H1 (cell line): ENCODE data around the gene ZNF362. TPM values are rescaled to one million over a fixed set of nuclear protein-coding genes. Genes with fewer than 3 reads are reported as not detected.

Source experiments
- CTCF ChIA-PET: fragments of 300-600 bp; sonication (Branson Sonifier 250); formaldehyde crosslinking; loops from one replicate; lab custom pipeline; 2021; ENCODE audit not compliant: partially characterized antibody; lab: Charles Lee
- POLR2A ChIA-PET: fragments of 300-600 bp; sonication (Branson Sonifier 250); formaldehyde crosslinking; loops from one replicate; lab custom pipeline; 2021; ENCODE audit warnings: inconsistent platforms; ENCODE audit not compliant: partially characterized antibody; lab: Charles Lee
- DNase-seq, 2 experiments: peaks; one replicate each; pipeline versions ENCODE4 v3.0.0 to v3.0.0-alpha.2; 2010 to 2022; ENCODE audit warnings: low spot score in 2 of 2, low read depth in 1 of 2, mixed read lengths in 1 of 2
- FAIRE-seq: peaks from 2 replicates; lab custom pipeline; 2011; peaks lifted over from hg19 to GRCh38; lab: Jason Lieb, UNC
- H2AFZ ChIP-seq: 2 replicates; pipeline ENCODE4 v1.8.1; 2012; ENCODE audit warnings: low read length, inconsistent platforms
- H2AK5ac ChIP-seq: 2 replicates; pipeline ENCODE4 v1.6.1; 2013; ENCODE audit warnings: low read depth, low read length
- H2BK120ac ChIP-seq: replicated peaks from 2 replicates; pipeline ENCODE3; 2013; ENCODE audit warnings: low read depth, low read length, inconsistent platforms
- H2BK12ac ChIP-seq: 2 replicates; pipeline ENCODE4 v1.6.1; 2013; ENCODE audit warnings: low read depth, low read length
- H2BK15ac ChIP-seq: 2 replicates; pipeline ENCODE4 v1.6.1; 2013; ENCODE audit warnings: low read length
- H2BK20ac ChIP-seq: 2 replicates; pipeline ENCODE4 v1.6.1; 2013; ENCODE audit warnings: low read length
- H2BK5ac ChIP-seq: 2 replicates; pipeline ENCODE4 v1.6.1; 2013; ENCODE audit warnings: low read depth, low read length
- H3K14ac ChIP-seq: 2 replicates; pipeline ENCODE4 v1.6.1; 2013; ENCODE audit warnings: inconsistent platforms; ENCODE audit not compliant: insufficient read length
- H3K18ac ChIP-seq: 2 replicates; pipeline ENCODE4 v1.6.1; 2013; ENCODE audit warnings: low read length; ENCODE audit errors: extremely low read depth
- H3K23ac ChIP-seq: 2 replicates; pipeline ENCODE4 v1.6.1; 2013; ENCODE audit warnings: inconsistent platforms; ENCODE audit not compliant: insufficient read length
- H3K23me2 ChIP-seq: 2 replicates; pipeline ENCODE4 v1.6.1; 2013; ENCODE audit warnings: low read depth, low read length
- H3K27ac ChIP-seq: 2 replicates; pipeline ENCODE4 v1.6.1; 2011; ENCODE audit warnings: low read depth, low read length, inconsistent platforms
- H3K27me3 ChIP-seq, 4 experiments: replicated peaks in 1 of 4; 1 replicate in 1 of 4; 2 replicates in 3 of 4; pipeline versions ENCODE4 v1.6.1 to v1.8.1; 2011 to 2013; ENCODE audit warnings: low read length in 3 of 4, mild to moderate bottlenecking in 3 of 4, inconsistent platforms in 2 of 4, mixed read lengths in 2 of 4, moderate library complexity in 1 of 4; ENCODE audit not compliant: control insufficient read depth in 3 of 4, insufficient read depth in 3 of 4; ENCODE audit errors: extremely low read depth in 1 of 4
- H3K36me3 ChIP-seq, 4 experiments: 2 replicates each; pipeline versions ENCODE4 v1.6.1 to v1.8.1; 2011 to 2013; ENCODE audit warnings: mild to moderate bottlenecking in 4 of 4, low read length in 3 of 4, moderate library complexity in 2 of 4, control low read depth in 1 of 4, inconsistent platforms in 1 of 4; ENCODE audit not compliant: insufficient read depth in 4 of 4, control insufficient read depth in 2 of 4
- H3K4ac ChIP-seq: replicated peaks from 2 replicates; pipeline ENCODE3; 2013; ENCODE audit warnings: low read length, low read depth, mixed read lengths, inconsistent platforms; ENCODE audit not compliant: insufficient read length
- H3K4me1 ChIP-seq, 4 experiments: replicated peaks in 1 of 4; 1 replicate in 1 of 4; 2 replicates in 3 of 4; pipeline versions ENCODE4 v1.6.1 to v1.8.1; 2011 to 2013; ENCODE audit warnings: low read length in 3 of 4, inconsistent platforms in 2 of 4, mixed read lengths in 1 of 4; ENCODE audit not compliant: insufficient read depth in 4 of 4, control insufficient read depth in 3 of 4
- H3K4me2 ChIP-seq, 2 experiments: 2 replicates each; pipeline versions ENCODE4 v1.6.1 to v1.8.1; 2011 to 2013; ENCODE audit warnings: low read depth in 2 of 2, low read length in 2 of 2, control low read depth in 1 of 2, inconsistent platforms in 1 of 2, mild to moderate bottlenecking in 1 of 2; ENCODE audit not compliant: insufficient read depth in 1 of 2
- H3K4me3 ChIP-seq, 4 experiments: fragments of 200-600, 300-600 bp in 1 of 4; sonication (generic), shearing (Covaris generic), sonication (Bioruptor Twin) in 1 of 4; 2 replicates each; pipeline versions ENCODE4 v1.5.1 to v1.8.1; 2011 to 2016; ENCODE audit warnings: low read length in 4 of 4, low read depth in 3 of 4, control low read depth in 2 of 4, inconsistent platforms in 2 of 4, mild to moderate bottlenecking in 2 of 4, mixed read lengths in 1 of 4, moderate library complexity in 1 of 4; ENCODE audit not compliant: insufficient read depth in 2 of 4; ENCODE audit errors: extremely low read depth in 1 of 4
- H3K56ac ChIP-seq: replicated peaks from 2 replicates; pipeline ENCODE3; 2013; ENCODE audit warnings: low read depth, mild to moderate bottlenecking, mixed read lengths, low read length, inconsistent platforms; ENCODE audit not compliant: insufficient read length
- H3K79me1 ChIP-seq: 2 replicates; pipeline ENCODE4 v1.6.1; 2013; ENCODE audit warnings: low read depth, low read length, control low read depth
- H3K79me2 ChIP-seq, 2 experiments: 2 replicates each; pipeline versions ENCODE4 v1.6.1 to v1.8.1; 2012 to 2013; ENCODE audit warnings: low read length in 2 of 2, mild to moderate bottlenecking in 2 of 2, inconsistent platforms in 1 of 2; ENCODE audit not compliant: insufficient read depth in 2 of 2, control insufficient read depth in 1 of 2
- H3K9ac ChIP-seq, 4 experiments: replicated peaks in 1 of 4; 1 replicate in 1 of 4; 2 replicates in 3 of 4; pipeline versions ENCODE4 v1.6.1 to v1.8.1; 2011 to 2013; ENCODE audit warnings: low read depth in 3 of 4, low read length in 3 of 4, control low read depth in 2 of 4, mild to moderate bottlenecking in 2 of 4, moderate library complexity in 2 of 4, inconsistent platforms in 1 of 4; ENCODE audit errors: extremely low read depth in 1 of 4
- H3K9me3 ChIP-seq, 2 experiments: 2 replicates each; pipeline versions ENCODE4 v1.6.1 to v1.8.1; 2012 to 2013; ENCODE audit warnings: mild to moderate bottlenecking in 2 of 2, moderate library complexity in 2 of 2, control low read depth in 1 of 2, inconsistent platforms in 1 of 2, low read depth in 1 of 2, low read length in 1 of 2, mixed read lengths in 1 of 2; ENCODE audit not compliant: insufficient read depth in 2 of 2
- H4K20me1 ChIP-seq, 2 experiments: replicated peaks in 1 of 2; 2 replicates each; pipeline versions ENCODE3 to v1.8.1; 2011 to 2013; ENCODE audit warnings: inconsistent platforms in 2 of 2, low read length in 2 of 2, mild to moderate bottlenecking in 1 of 2; ENCODE audit not compliant: insufficient read depth in 2 of 2, control insufficient read depth in 1 of 2
- H4K5ac ChIP-seq: 2 replicates; pipeline ENCODE4 v1.6.1; 2013; ENCODE audit warnings: low read length, low read depth, mixed read lengths, inconsistent platforms; ENCODE audit not compliant: insufficient read length
- H4K8ac ChIP-seq: 2 replicates; pipeline ENCODE4 v1.8.0; 2013; ENCODE audit warnings: mild to moderate bottlenecking, moderate library complexity, low read length, inconsistent platforms; ENCODE audit not compliant: insufficient read depth; ENCODE audit errors: extremely low read depth
- H4K91ac ChIP-seq: replicated peaks from 2 replicates; pipeline ENCODE3; 2013; ENCODE audit warnings: low read length, mixed read lengths, inconsistent platforms; ENCODE audit not compliant: insufficient read length
- ATF2 ChIP-seq: IDR thresholded peaks from 2 replicates; pipeline ENCODE4 v1.6.1; 2012; ENCODE audit warnings: low read length, inconsistent platforms
- GTF2F1 ChIP-seq: IDR thresholded peaks from 2 replicates; pipeline ENCODE4 v1.6.1; 2012; ENCODE audit warnings: low read depth, low read length, improper control_type of control experiment, borderline replicate concordance
- HDAC2 ChIP-seq, 2 experiments: fragments of 300-600 bp in 1 of 2; sonication (generic) in 1 of 2; IDR thresholded peaks; 2 replicates each; pipeline ENCODE4 v1.6.1; 2011 to 2012; ENCODE audit warnings: low read depth in 2 of 2, low read length in 2 of 2, mild to moderate bottlenecking in 2 of 2, moderate library complexity in 2 of 2, borderline replicate concordance in 1 of 2, inconsistent platforms in 1 of 2
- POLR2AphosphoS5 ChIP-seq: IDR thresholded peaks from 2 replicates; pipeline ENCODE4 v1.6.1; 2011; ENCODE audit warnings: low read depth, low read length
- SAP30 ChIP-seq: fragments of 300-600 bp; sonication (generic); IDR thresholded peaks from 2 replicates; pipeline ENCODE4 v1.7.1; 2012; ENCODE audit warnings: low read length, moderate library complexity, mild to moderate bottlenecking, inconsistent platforms; ENCODE audit not compliant: insufficient read depth, insufficient replicate concordance
- SP1 ChIP-seq: IDR thresholded peaks from 2 replicates; pipeline ENCODE4 v1.6.1; 2011; ENCODE audit warnings: low read depth, low read length
- WGBS, 2 experiments: shearing (Covaris generic) in 1 of 2; methylation state at CpG; one replicate each; pipeline versions ENCODE4 v1.1.6 to v1.1.7; 2013 to 2015; ENCODE audit warnings: low lambda C conversion rate in 2 of 2, mixed read lengths in 2 of 2, inconsistent platforms in 1 of 2, low coverage in 1 of 2, missing lambda C conversion rate in 1 of 2; ENCODE audit not compliant: insufficient replicate concordance in 2 of 2, insufficient coverage in 1 of 2, insufficient read length in 1 of 2; ENCODE audit errors: extremely low coverage in 1 of 2, missing lambda C conversion rate in 1 of 2; 5-methylcytosine and 5-hydroxymethylcytosine counted together
- polyA plus RNA-seq, 7 experiments: library from polyadenylated mRNA; depleted of rRNA in 3 of 7; stranded (reverse) in 5 of 7; unstranded in 2 of 7; fragments of >200 nt in 5 of 7; fragments of 200-250 nt in 2 of 7; gene quantifications; 1 replicate in 5 of 7; 2 replicates in 1 of 7; 4 replicates in 1 of 7; pipeline versions ENCODE4 v1.2.1 to v1.2.3, GENCODE V29; 2011 to 2013; ENCODE audit warnings: missing spikeins in 2 of 7, mixed read lengths in 2 of 7
- total RNA-seq: library from RNA; stranded (reverse); fragmentation: NEBNext Ultra II Directional; extraction: Animal tissue kit (Norgen Biotek cat#: 25700); gene quantifications from 2 replicates; pipeline ENCODE4 v1.2.1, GENCODE V29; 2021

Gene ZNF362
- total and polyA plus RNA-seq, 2 of the 8 experiments (the other 6 are each of a cell fraction or from before 2014, with no cell fraction given) = 24.2 to 27.8 TPM

GRCh38 chr1:33257772-33258712 is 1.8 kb downstream of the ZNF362 start:
- Histone ChIP-seq H3K79me1 (peaks cover 23% of the 10 kb centered on the region), H2BK12ac (peak overlapping the region; percentile 68; the same call in 1 of the 2 replicates), H2AFZ (no peak overlapping the region), H3K79me2 (peaks cover 0 to 50% of the 10 kb centered on the region in 2 experiments; a peak in 2 of 4 replicates), H4K91ac (peak overlapping the region; percentile 45), H3K9ac (peak overlapping the region in 3 of 4 experiments; percentile 72 to 87 (median 79); a peak in 6 of 7 replicates), H2BK120ac (no peak overlapping the region), H3K36me3 (peaks cover 0 to 2% (median 0%) of the 10 kb centered on the region in 4 experiments; a peak in 1 of 8 replicates), H3K4me2 (peak overlapping the region; percentile 81 to 94), H2BK20ac (0 out of 2 replicates have a peak overlapping the region, but pooled peaks have one; percentile 48), H3K14ac (no peak overlapping the region), H2BK5ac (peak overlapping the region; percentile 44; the same call in 1 of the 2 replicates), H3K56ac (no peak overlapping the region), H4K20me1 (peaks cover 0 to 10% of the 10 kb centered on the region in 2 experiments), H3K23me2 (peaks cover 7% of the 10 kb centered on the region), H4K8ac (peak overlapping the region; percentile 75; the same call in 1 of the 2 replicates), H2BK15ac (peak overlapping the region; percentile 81; the same call in 1 of the 2 replicates), H3K4me1 (peaks cover 0 to 21% (median 10%) of the 10 kb centered on the region in 4 experiments; a peak in 5 of 7 replicates), H3K27me3 (peaks cover 0 to 2% (median 0%) of the 10 kb centered on the region in 4 experiments; a peak in 2 of 7 replicates), H2AK5ac (peak overlapping the region; percentile 75; the same call in 1 of the 2 replicates), H3K4ac (no peak overlapping the region), H3K27ac (no peak overlapping the region), H4K5ac (no peak overlapping the region), H3K9me3 (no peaks in the 10 kb centered on the region), H3K18ac (peak overlapping the region; percentile 83), H3K23ac (no peak overlapping the region), H3K4me3 (peak overlapping the region; percentile 85 to 96 (median 91))
- TF ChIP-seq GTF2F1 (no peak), SP1 (no peak), ATF2 (no peak), HDAC2 (IDR thresholded peaks at IDR 0.05; ENCODE audit: borderline replicate concordance in 1 of 2, low read depth in 2 of 2, low read length in 2 of 2) (no peak), POLR2AphosphoS5 (no peak), SAP30 (no peak)
- 85% methylated on average over 19 of the region's 19 CpGs; no CpG with 5 or more reads in 1 of the 2 experiments for WGBS, 2 experiments
- ChIA-PET CTCF (interaction anchor here (0.8 to 1.1 kb wide), 3 partner anchors 16 to 75 kb away, joined by 3 to 5 read pairs (median 3); no protein-coding TSS in a partner anchor), POLR2A (interaction anchor here (0.6 to 2.1 kb wide), 8 partner anchors 8 to 74 kb away, joined by 3 to 7 read pairs (median 3); no protein-coding TSS in a partner anchor)
- FAIRE-seq (no peak), DNase-seq (no peak)
